Measurements from ENCODE around the gene MYO1H.
A peak's percentile ranks its signal among the peaks of the same experiment; 100 is the strongest.

MYO1H gene

DNA sequence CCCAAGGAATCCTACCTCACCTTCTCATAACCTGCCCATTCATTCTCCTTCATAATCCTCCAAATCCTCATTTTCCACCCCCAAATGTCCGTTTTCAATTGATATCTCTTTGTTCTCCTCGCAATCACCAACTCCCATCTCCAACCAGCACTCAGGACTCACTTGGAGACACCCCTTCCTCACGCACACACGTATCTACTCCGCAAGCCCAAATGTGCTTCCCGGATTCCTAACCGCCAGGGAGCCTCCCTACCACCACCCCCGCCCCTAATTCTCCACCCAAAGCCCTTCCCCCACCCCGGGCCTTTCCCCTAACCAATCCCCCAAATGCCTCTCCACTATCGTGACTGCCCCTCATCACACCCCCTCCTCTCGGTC, 129.1 kb downstream of the MYO1H start:
- Histone ChIP-seq H3K36me3 (ENCODE audit: control insufficient read depth, insufficient read depth, low read length) (no peaks in the 10 kb centered on the region), H3K27me3 (replicated peaks; ENCODE audit: control insufficient read depth, insufficient read depth, low read length) (no peaks in the 10 kb centered on the region), H3K4me3 (replicated peaks; ENCODE audit: low read depth, low read length) (peak overlapping the region; percentile 96)
- TF ChIP-seq CTCF (IDR thresholded peaks at IDR 0.05; ENCODE audit: insufficient read depth, low read length, poor library complexity, severe bottlenecking): no peak
- DNase-seq (ENCODE audit: extremely low read depth, insufficient read length): no peak

DNA sequence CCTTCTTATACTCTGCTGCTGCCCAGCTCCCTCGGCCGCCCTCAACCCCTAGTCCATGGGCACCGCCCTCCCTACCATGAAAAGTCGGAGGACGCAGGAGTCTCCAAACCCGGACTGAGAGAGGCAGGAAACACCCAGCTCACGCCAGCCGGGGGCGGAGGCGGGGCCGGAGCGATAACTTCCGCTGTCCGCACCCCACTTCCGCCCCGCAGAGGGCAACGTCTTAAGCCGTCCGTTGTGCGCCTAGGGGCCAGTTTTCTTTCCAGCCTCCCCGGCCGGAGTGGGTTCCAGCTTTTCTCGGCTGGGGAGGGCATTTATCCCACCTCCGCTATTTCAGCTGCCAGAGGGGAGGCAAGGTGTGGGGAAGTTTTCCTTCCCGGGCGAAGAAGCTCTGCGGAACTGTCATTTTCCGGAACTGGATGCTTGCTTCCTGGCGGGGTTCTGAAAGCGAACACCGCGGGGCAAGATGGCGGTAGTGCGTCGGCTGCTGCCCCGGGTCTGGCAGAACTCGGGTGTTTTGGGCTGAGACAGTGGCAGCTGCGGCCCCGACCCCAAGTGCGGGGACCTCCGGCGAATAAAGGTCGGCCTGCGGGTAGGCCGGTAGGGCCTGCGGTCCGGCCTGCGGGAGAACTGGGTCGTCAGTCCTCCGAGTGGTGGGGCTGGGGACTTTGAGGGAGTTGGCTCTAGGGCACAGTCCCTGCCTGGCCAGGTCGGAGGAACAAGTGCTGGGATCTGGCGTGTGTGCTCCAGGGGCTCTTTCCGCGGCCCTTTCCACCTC, 129.7 kb downstream of the MYO1H start, which contains the start of the genes KCTD10 and UBE3B:
Gene KCTD10, minus strand, starts transcription at position 116 of the 778 bp plus-strand sequence. Its CDS starts 38 bp downstream, at position 78.
Gene UBE3B, plus strand, starts transcription at position 450 of the 778 bp plus-strand sequence. CDS start 5,918 bp downstream, outside the sequence.
- no peak for TF ChIP-seq CTCF (IDR thresholded peaks at IDR 0.05; ENCODE audit: insufficient read depth, low read length, poor library complexity, severe bottlenecking)
- peak within 1 kb of the TSS; percentile 96 for H3K4me3 ChIP-seq (replicated peaks; ENCODE audit: low read depth, low read length)

DNA sequence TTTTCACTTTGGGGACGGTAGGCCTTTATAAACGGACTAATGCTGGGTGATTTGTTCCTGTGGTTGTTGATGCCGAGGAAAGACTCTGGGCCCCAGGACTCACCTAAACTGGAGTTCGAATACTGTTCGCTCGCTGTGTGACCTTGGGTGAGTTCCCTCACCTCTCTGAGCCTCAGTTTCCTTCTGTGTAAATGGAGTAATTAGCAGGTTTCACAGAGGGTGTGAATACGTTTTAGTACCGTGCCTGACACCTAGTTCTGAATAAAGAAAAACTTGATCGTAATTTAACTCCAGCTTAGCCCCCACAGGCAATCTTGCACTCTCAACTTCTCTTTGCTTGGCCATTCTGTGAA, 130.2 kb downstream of the MYO1H start:
- H3K4me3 ChIP-seq (replicated peaks; ENCODE audit: low read depth, low read length): peak overlapping the region; percentile 96
- no peak for DNase-seq (ENCODE audit: extremely low read depth, insufficient read length)
- no peak for TF ChIP-seq CTCF (IDR thresholded peaks at IDR 0.05; ENCODE audit: insufficient read depth, low read length, poor library complexity, severe bottlenecking)
- H3K36me3 ChIP-seq (ENCODE audit: control insufficient read depth, insufficient read depth, low read length): no peaks in the 10 kb centered on the region; the same call in 1 of the 2 replicates
- no peaks in the 10 kb centered on the region for H3K27me3 ChIP-seq (replicated peaks; ENCODE audit: control insufficient read depth, insufficient read depth, low read length)

More for the DNA sequence above, 129.7 kb downstream of the MYO1H start, which contains the start of the genes KCTD10 and UBE3B:
- Histone ChIP-seq H3K36me3 (ENCODE audit: control insufficient read depth, insufficient read depth, low read length) (no peaks in the 10 kb centered on the region), H3K27me3 (replicated peaks; ENCODE audit: control insufficient read depth, insufficient read depth, low read length) (no peaks in the 10 kb centered on the region)
- peak; percentile 94 for DNase-seq (ENCODE audit: extremely low read depth, insufficient read length)

DNA sequence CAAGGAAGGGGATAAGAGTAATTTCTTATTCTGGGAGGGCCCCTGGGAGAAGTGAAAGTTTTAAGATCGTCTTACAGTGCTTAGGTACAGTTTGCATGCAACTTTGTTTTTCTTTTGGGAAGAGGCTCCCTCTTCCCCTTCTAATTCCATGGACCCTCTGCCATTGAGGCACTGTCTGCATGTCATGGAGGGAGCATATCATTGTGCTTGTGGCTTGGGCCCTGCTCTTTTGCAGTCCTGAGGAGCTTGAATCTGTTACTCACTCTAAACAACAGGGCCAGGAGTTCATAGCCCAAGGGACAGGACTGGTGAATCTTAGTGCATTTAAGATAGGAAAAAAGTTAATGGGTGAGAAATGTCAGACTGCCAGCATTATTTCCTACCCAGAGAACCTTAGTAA, 132.1 kb downstream of the MYO1H start:
- TF ChIP-seq CTCF (IDR thresholded peaks at IDR 0.05; ENCODE audit: insufficient read depth, low read length, poor library complexity, severe bottlenecking): no peak
- H3K36me3 ChIP-seq (ENCODE audit: control insufficient read depth, insufficient read depth, low read length): no peaks in the 10 kb centered on the region; the same call in none of the 2 replicates
- DNase-seq (ENCODE audit: extremely low read depth, insufficient read length): no peak
- no peak overlapping the region for H3K4me3 ChIP-seq (replicated peaks; ENCODE audit: low read depth, low read length)
- no peaks in the 10 kb centered on the region for H3K27me3 ChIP-seq (replicated peaks; ENCODE audit: control insufficient read depth, insufficient read depth, low read length)

- Histone ChIP-seq H3K36me3 (ENCODE audit: control insufficient read depth, insufficient read depth, low read length) (peaks cover 3% of the 10 kb centered on the region), H3K27me3 (replicated peaks; ENCODE audit: control insufficient read depth, insufficient read depth, low read length) (no peaks in the 10 kb centered on the region), H3K4me3 (replicated peaks; ENCODE audit: low read depth, low read length) (no peak overlapping the region)
- no peak for DNase-seq (ENCODE audit: extremely low read depth, insufficient read length)
- TF ChIP-seq CTCF (IDR thresholded peaks at IDR 0.05; ENCODE audit: insufficient read depth, low read length, poor library complexity, severe bottlenecking): no peak
Observed at GRCh38 chr12:109480356-109480755, 132.7 kb downstream of the MYO1H start.

Measured in GM06990 (cell line).